Measurements from ENCODE around the gene MESP1.

- TF ChIP-seq, protein P1, sequence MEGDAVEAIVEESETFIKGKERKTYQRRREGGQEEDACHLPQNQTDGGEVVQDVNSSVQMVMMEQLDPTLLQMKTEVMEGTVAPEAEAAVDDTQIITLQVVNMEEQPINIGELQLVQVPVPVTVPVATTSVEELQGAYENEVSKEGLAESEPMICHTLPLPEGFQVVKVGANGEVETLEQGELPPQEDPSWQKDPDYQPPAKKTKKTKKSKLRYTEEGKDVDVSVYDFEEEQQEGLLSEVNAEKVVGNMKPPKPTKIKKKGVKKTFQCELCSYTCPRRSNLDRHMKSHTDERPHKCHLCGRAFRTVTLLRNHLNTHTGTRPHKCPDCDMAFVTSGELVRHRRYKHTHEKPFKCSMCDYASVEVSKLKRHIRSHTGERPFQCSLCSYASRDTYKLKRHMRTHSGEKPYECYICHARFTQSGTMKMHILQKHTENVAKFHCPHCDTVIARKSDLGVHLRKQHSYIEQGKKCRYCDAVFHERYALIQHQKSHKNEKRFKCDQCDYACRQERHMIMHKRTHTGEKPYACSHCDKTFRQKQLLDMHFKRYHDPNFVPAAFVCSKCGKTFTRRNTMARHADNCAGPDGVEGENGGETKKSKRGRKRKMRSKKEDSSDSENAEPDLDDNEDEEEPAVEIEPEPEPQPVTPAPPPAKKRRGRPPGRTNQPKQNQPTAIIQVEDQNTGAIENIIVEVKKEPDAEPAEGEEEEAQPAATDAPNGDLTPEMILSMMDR (conservative IDR thresholded peaks at IDR 0.05; ENCODE audit: low read depth, low read length), result no peak
- TF ChIP-seq EZH2 (IDR thresholded peaks at IDR 0.05; ENCODE audit: low read length, unreplicated experiment) (no peak), EZH2phosphoT487 (IDR thresholded peaks at IDR 0.05; ENCODE audit: borderline replicate concordance, low read length) (no peak)
Observed at GRCh38 chr15:89787944-89788343, 36.9 kb upstream of the MESP1 start.

All from PC-3 (cell line).